Endometrium (tissue), 2 donors: Measurements from ENCODE around the gene FAM78A.
"Not testable (repeated sequence)": the region's sequence is repeated elsewhere in the genome, so short reads cannot be mapped to it uniquely, and the experiment has no call there.

Source experiments
- FAIRE-seq: peaks from 2 replicates; lab custom pipeline; 2012; peaks lifted over from hg19 to GRCh38; lab: Jason Lieb, UNC
- donor health status: control.
- donor health status: control.

Gene FAM78A

GRCh38 chr9:131236761-131237160, 39.5 kb downstream of the FAM78A start:
- no peak for FAIRE-seq

- no peak for FAIRE-seq
These were observed 40.1 kb downstream of the FAM78A start for GRCh38 chr9:131236161-131236560.

- no peak for FAIRE-seq
These were observed 40.8 kb downstream of the FAM78A start for GRCh38 chr9:131235480-131235851.

GRCh38 chr9:131234799-131235479, 41.4 kb downstream of the FAM78A start:
- FAIRE-seq = no peak

GRCh38 chr9:131233995-131234394, 42.3 kb downstream of the FAM78A start:
- FAIRE-seq = no peak

GRCh38 chr9:131233556-131233955, 42.8 kb downstream of the FAM78A start:
- no peak for FAIRE-seq

- no peak for FAIRE-seq
These were observed 47.3 kb downstream of the FAM78A start for GRCh38 chr9:131228988-131229387.

- FAIRE-seq = no peak
These were observed 48.3 kb downstream of the FAM78A start for GRCh38 chr9:131227959-131228460.

- no peak for FAIRE-seq
These were observed 49.0 kb downstream of the FAM78A start for GRCh38 chr9:131227112-131227958.

- no peak for FAIRE-seq
These were observed 50.1 kb downstream of the FAM78A start for GRCh38 chr9:131226226-131226625.

GRCh38 chr9:131222460-131222859, 53.9 kb downstream of the FAM78A start:
- no peak for FAIRE-seq

- no peak for FAIRE-seq
These were observed 55.8 kb downstream of the FAM78A start for GRCh38 chr9:131220485-131220884.

- no peak for FAIRE-seq
These were observed 57.9 kb downstream of the FAM78A start for GRCh38 chr9:131218370-131218769.

GRCh38 chr9:131217331-131218031, 58.8 kb downstream of the FAM78A start:
- FAIRE-seq = no peak

GRCh38 chr9:131216806-131217205, 59.5 kb downstream of the FAM78A start:
- no peak for FAIRE-seq

GRCh38 chr9:131214876-131215275, 61.4 kb downstream of the FAM78A start:
- no peak for FAIRE-seq

- FAIRE-seq = no peak
These were observed 61.9 kb downstream of the FAM78A start for GRCh38 chr9:131214286-131214856.

GRCh38 chr9:131211920-131212319, 64.4 kb downstream of the FAM78A start:
- not testable (repeated sequence) for FAIRE-seq
